H1 (cell line): Measurements from ENCODE around the gene MBD3L2B. TPM values are rescaled to one million over a fixed set of nuclear protein-coding genes. Genes with fewer than 3 reads are reported as not detected.

ENCODE experiments used
- CTCF ChIA-PET: fragments of 300-600 bp; sonication (Branson Sonifier 250); formaldehyde crosslinking; loops from one replicate; lab custom pipeline; 2021; ENCODE audit not compliant: partially characterized antibody; lab: Charles Lee
- POLR2A ChIA-PET: fragments of 300-600 bp; sonication (Branson Sonifier 250); formaldehyde crosslinking; loops from one replicate; lab custom pipeline; 2021; ENCODE audit warnings: inconsistent platforms; ENCODE audit not compliant: partially characterized antibody; lab: Charles Lee
- DNase-seq, 2 experiments: peaks; one replicate each; pipeline versions ENCODE4 v3.0.0 to v3.0.0-alpha.2; 2010 to 2022; ENCODE audit warnings: low spot score in 2 of 2, low read depth in 1 of 2, mixed read lengths in 1 of 2
- FAIRE-seq: peaks from 2 replicates; lab custom pipeline; 2011; peaks lifted over from hg19 to GRCh38; lab: Jason Lieb, UNC
- H2AFZ ChIP-seq: 2 replicates; pipeline ENCODE4 v1.8.1; 2012; ENCODE audit warnings: low read length, inconsistent platforms
- H2AK5ac ChIP-seq: 2 replicates; pipeline ENCODE4 v1.6.1; 2013; ENCODE audit warnings: low read depth, low read length
- H2BK120ac ChIP-seq: replicated peaks from 2 replicates; pipeline ENCODE3; 2013; ENCODE audit warnings: low read depth, low read length, inconsistent platforms
- H2BK12ac ChIP-seq: 2 replicates; pipeline ENCODE4 v1.6.1; 2013; ENCODE audit warnings: low read depth, low read length
- H2BK15ac ChIP-seq: 2 replicates; pipeline ENCODE4 v1.6.1; 2013; ENCODE audit warnings: low read length
- H2BK20ac ChIP-seq: 2 replicates; pipeline ENCODE4 v1.6.1; 2013; ENCODE audit warnings: low read length
- H2BK5ac ChIP-seq: 2 replicates; pipeline ENCODE4 v1.6.1; 2013; ENCODE audit warnings: low read depth, low read length
- H3K14ac ChIP-seq: 2 replicates; pipeline ENCODE4 v1.6.1; 2013; ENCODE audit warnings: inconsistent platforms; ENCODE audit not compliant: insufficient read length
- H3K18ac ChIP-seq: 2 replicates; pipeline ENCODE4 v1.6.1; 2013; ENCODE audit warnings: low read length; ENCODE audit errors: extremely low read depth
- H3K23ac ChIP-seq: 2 replicates; pipeline ENCODE4 v1.6.1; 2013; ENCODE audit warnings: inconsistent platforms; ENCODE audit not compliant: insufficient read length
- H3K23me2 ChIP-seq: 2 replicates; pipeline ENCODE4 v1.6.1; 2013; ENCODE audit warnings: low read depth, low read length
- H3K27ac ChIP-seq: 2 replicates; pipeline ENCODE4 v1.6.1; 2011; ENCODE audit warnings: low read depth, low read length, inconsistent platforms
- H3K27me3 ChIP-seq, 4 experiments: replicated peaks in 1 of 4; 1 replicate in 1 of 4; 2 replicates in 3 of 4; pipeline versions ENCODE4 v1.6.1 to v1.8.1; 2011 to 2013; ENCODE audit warnings: low read length in 3 of 4, mild to moderate bottlenecking in 3 of 4, inconsistent platforms in 2 of 4, mixed read lengths in 2 of 4, moderate library complexity in 1 of 4; ENCODE audit not compliant: control insufficient read depth in 3 of 4, insufficient read depth in 3 of 4; ENCODE audit errors: extremely low read depth in 1 of 4
- H3K36me3 ChIP-seq, 4 experiments: 2 replicates each; pipeline versions ENCODE4 v1.6.1 to v1.8.1; 2011 to 2013; ENCODE audit warnings: mild to moderate bottlenecking in 4 of 4, low read length in 3 of 4, moderate library complexity in 2 of 4, control low read depth in 1 of 4, inconsistent platforms in 1 of 4; ENCODE audit not compliant: insufficient read depth in 4 of 4, control insufficient read depth in 2 of 4
- H3K4ac ChIP-seq: replicated peaks from 2 replicates; pipeline ENCODE3; 2013; ENCODE audit warnings: low read length, low read depth, mixed read lengths, inconsistent platforms; ENCODE audit not compliant: insufficient read length
- H3K4me1 ChIP-seq, 4 experiments: replicated peaks in 1 of 4; 1 replicate in 1 of 4; 2 replicates in 3 of 4; pipeline versions ENCODE4 v1.6.1 to v1.8.1; 2011 to 2013; ENCODE audit warnings: low read length in 3 of 4, inconsistent platforms in 2 of 4, mixed read lengths in 1 of 4; ENCODE audit not compliant: insufficient read depth in 4 of 4, control insufficient read depth in 3 of 4
- H3K4me2 ChIP-seq, 2 experiments: 2 replicates each; pipeline versions ENCODE4 v1.6.1 to v1.8.1; 2011 to 2013; ENCODE audit warnings: low read depth in 2 of 2, low read length in 2 of 2, control low read depth in 1 of 2, inconsistent platforms in 1 of 2, mild to moderate bottlenecking in 1 of 2; ENCODE audit not compliant: insufficient read depth in 1 of 2
- H3K4me3 ChIP-seq, 4 experiments: fragments of 200-600, 300-600 bp in 1 of 4; sonication (generic), shearing (Covaris generic), sonication (Bioruptor Twin) in 1 of 4; 2 replicates each; pipeline versions ENCODE4 v1.5.1 to v1.8.1; 2011 to 2016; ENCODE audit warnings: low read length in 4 of 4, low read depth in 3 of 4, control low read depth in 2 of 4, inconsistent platforms in 2 of 4, mild to moderate bottlenecking in 2 of 4, mixed read lengths in 1 of 4, moderate library complexity in 1 of 4; ENCODE audit not compliant: insufficient read depth in 2 of 4; ENCODE audit errors: extremely low read depth in 1 of 4
- H3K56ac ChIP-seq: replicated peaks from 2 replicates; pipeline ENCODE3; 2013; ENCODE audit warnings: low read depth, mild to moderate bottlenecking, mixed read lengths, low read length, inconsistent platforms; ENCODE audit not compliant: insufficient read length
- H3K79me1 ChIP-seq: 2 replicates; pipeline ENCODE4 v1.6.1; 2013; ENCODE audit warnings: low read depth, low read length, control low read depth
- H3K79me2 ChIP-seq, 2 experiments: 2 replicates each; pipeline versions ENCODE4 v1.6.1 to v1.8.1; 2012 to 2013; ENCODE audit warnings: low read length in 2 of 2, mild to moderate bottlenecking in 2 of 2, inconsistent platforms in 1 of 2; ENCODE audit not compliant: insufficient read depth in 2 of 2, control insufficient read depth in 1 of 2
- H3K9ac ChIP-seq, 4 experiments: replicated peaks in 1 of 4; 1 replicate in 1 of 4; 2 replicates in 3 of 4; pipeline versions ENCODE4 v1.6.1 to v1.8.1; 2011 to 2013; ENCODE audit warnings: low read depth in 3 of 4, low read length in 3 of 4, control low read depth in 2 of 4, mild to moderate bottlenecking in 2 of 4, moderate library complexity in 2 of 4, inconsistent platforms in 1 of 4; ENCODE audit errors: extremely low read depth in 1 of 4
- H3K9me3 ChIP-seq, 2 experiments: 2 replicates each; pipeline versions ENCODE4 v1.6.1 to v1.8.1; 2012 to 2013; ENCODE audit warnings: mild to moderate bottlenecking in 2 of 2, moderate library complexity in 2 of 2, control low read depth in 1 of 2, inconsistent platforms in 1 of 2, low read depth in 1 of 2, low read length in 1 of 2, mixed read lengths in 1 of 2; ENCODE audit not compliant: insufficient read depth in 2 of 2
- H4K20me1 ChIP-seq, 2 experiments: replicated peaks in 1 of 2; 2 replicates each; pipeline versions ENCODE3 to v1.8.1; 2011 to 2013; ENCODE audit warnings: inconsistent platforms in 2 of 2, low read length in 2 of 2, mild to moderate bottlenecking in 1 of 2; ENCODE audit not compliant: insufficient read depth in 2 of 2, control insufficient read depth in 1 of 2
- H4K5ac ChIP-seq: 2 replicates; pipeline ENCODE4 v1.6.1; 2013; ENCODE audit warnings: low read length, low read depth, mixed read lengths, inconsistent platforms; ENCODE audit not compliant: insufficient read length
- H4K8ac ChIP-seq: 2 replicates; pipeline ENCODE4 v1.8.0; 2013; ENCODE audit warnings: mild to moderate bottlenecking, moderate library complexity, low read length, inconsistent platforms; ENCODE audit not compliant: insufficient read depth; ENCODE audit errors: extremely low read depth
- H4K91ac ChIP-seq: replicated peaks from 2 replicates; pipeline ENCODE3; 2013; ENCODE audit warnings: low read length, mixed read lengths, inconsistent platforms; ENCODE audit not compliant: insufficient read length
- CHD2 ChIP-seq: IDR thresholded peaks from 2 replicates; pipeline ENCODE4 v1.6.1; 2012; ENCODE audit warnings: low read length, improper control_type of control experiment
- WGBS, 2 experiments: shearing (Covaris generic) in 1 of 2; methylation state at CpG; one replicate each; pipeline versions ENCODE4 v1.1.6 to v1.1.7; 2013 to 2015; ENCODE audit warnings: low lambda C conversion rate in 2 of 2, mixed read lengths in 2 of 2, inconsistent platforms in 1 of 2, low coverage in 1 of 2, missing lambda C conversion rate in 1 of 2; ENCODE audit not compliant: insufficient replicate concordance in 2 of 2, insufficient coverage in 1 of 2, insufficient read length in 1 of 2; ENCODE audit errors: extremely low coverage in 1 of 2, missing lambda C conversion rate in 1 of 2; 5-methylcytosine and 5-hydroxymethylcytosine counted together
- polyA plus RNA-seq, 7 experiments: library from polyadenylated mRNA; depleted of rRNA in 3 of 7; stranded (reverse) in 5 of 7; unstranded in 2 of 7; fragments of >200 nt in 5 of 7; fragments of 200-250 nt in 2 of 7; gene quantifications; 1 replicate in 5 of 7; 2 replicates in 1 of 7; 4 replicates in 1 of 7; pipeline versions ENCODE4 v1.2.1 to v1.2.3, GENCODE V29; 2011 to 2013; ENCODE audit warnings: missing spikeins in 2 of 7, mixed read lengths in 2 of 7
- total RNA-seq: library from RNA; stranded (reverse); fragmentation: NEBNext Ultra II Directional; extraction: Animal tissue kit (Norgen Biotek cat#: 25700); gene quantifications from 2 replicates; pipeline ENCODE4 v1.2.1, GENCODE V29; 2021

MBD3L2B gene
- total and polyA plus RNA-seq, 2 of the 8 experiments (the other 6 are each of a cell fraction or from before 2014, with no cell fraction given) = not detected

DNA sequence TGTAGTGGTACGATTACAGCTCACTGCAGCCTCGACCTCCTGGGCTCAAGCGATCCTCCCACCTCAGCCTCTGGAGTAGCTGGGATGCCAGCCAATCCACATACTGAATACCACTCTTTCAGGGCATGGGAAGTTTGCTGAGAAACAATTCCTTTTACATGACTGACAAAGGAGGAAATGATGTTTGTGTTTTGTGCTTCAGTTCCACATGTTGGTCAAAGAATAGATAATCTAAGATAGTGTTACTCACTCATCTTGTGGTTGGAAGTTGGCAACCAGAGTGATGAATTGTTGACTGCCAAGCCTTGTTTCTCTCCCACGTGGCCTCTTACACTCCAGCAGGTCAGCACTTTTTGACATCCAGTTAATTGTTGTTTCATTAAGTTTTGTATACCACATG, 7.6 kb downstream of the MBD3L2B start:
- H3K9me3 ChIP-seq = peaks cover 39 to 64% of the 10 kb centered on the region in 2 experiments
- no peaks in the 10 kb centered on the region for H3K79me1 ChIP-seq
- H2BK15ac ChIP-seq = no peak overlapping the region
- H2BK5ac ChIP-seq = no peak overlapping the region
- no peaks in the 10 kb centered on the region for H3K27me3 ChIP-seq
- H3K27ac ChIP-seq = no peak overlapping the region
- H3K9ac ChIP-seq = no peak overlapping the region
- no peak overlapping the region for H3K56ac ChIP-seq
- H2BK12ac ChIP-seq = no peak overlapping the region
- no peak overlapping the region for H2AFZ ChIP-seq
- WGBS, 2 experiments = 61% methylated on average over 4 of the region's 4 CpGs; no CpG with 5 or more reads in 1 of the 2 experiments
- H2BK20ac ChIP-seq = no peak overlapping the region
- no peaks in the 10 kb centered on the region for H3K36me3 ChIP-seq
- no peak overlapping the region for H3K18ac ChIP-seq
- H3K4me2 ChIP-seq = no peak overlapping the region
- no peak for DNase-seq
- H3K4ac ChIP-seq = no peak overlapping the region
- H3K23ac ChIP-seq = no peak overlapping the region
- H4K91ac ChIP-seq = no peak overlapping the region
- no peak overlapping the region for H4K5ac ChIP-seq
- no peak overlapping the region for H2AK5ac ChIP-seq
- TF ChIP-seq CHD2 = no peak
- TF ChIP-seq, all 59 proteins: peak for 0
- H3K23me2 ChIP-seq = no peaks in the 10 kb centered on the region
- FAIRE-seq = no peak
- H3K79me2 ChIP-seq = no peaks in the 10 kb centered on the region
- H3K4me1 ChIP-seq = no peaks in the 10 kb centered on the region
- no peak overlapping the region for H3K4me3 ChIP-seq
- no peak overlapping the region for H2BK120ac ChIP-seq
- H4K20me1 ChIP-seq = no peaks in the 10 kb centered on the region
- ChIA-PET POLR2A (no interaction called here), CTCF (no interaction called here)
- no peak overlapping the region for H4K8ac ChIP-seq
- no peak overlapping the region for H3K14ac ChIP-seq
